ENCODE data around the gene WDR90.

The WDR90 gene

GRCh38 chr16:648781-649589 is at the start of gene WDR90:
WDR90 (plus strand) TSS chr16:649365; CDS start chr16:649417, 52 bp downstream.
- DNase-seq (ENCODE audit: insufficient read length, low spot score) = peak; percentile 100
- no peak for FAIRE-seq
- TF ChIP-seq, protein P1, sequence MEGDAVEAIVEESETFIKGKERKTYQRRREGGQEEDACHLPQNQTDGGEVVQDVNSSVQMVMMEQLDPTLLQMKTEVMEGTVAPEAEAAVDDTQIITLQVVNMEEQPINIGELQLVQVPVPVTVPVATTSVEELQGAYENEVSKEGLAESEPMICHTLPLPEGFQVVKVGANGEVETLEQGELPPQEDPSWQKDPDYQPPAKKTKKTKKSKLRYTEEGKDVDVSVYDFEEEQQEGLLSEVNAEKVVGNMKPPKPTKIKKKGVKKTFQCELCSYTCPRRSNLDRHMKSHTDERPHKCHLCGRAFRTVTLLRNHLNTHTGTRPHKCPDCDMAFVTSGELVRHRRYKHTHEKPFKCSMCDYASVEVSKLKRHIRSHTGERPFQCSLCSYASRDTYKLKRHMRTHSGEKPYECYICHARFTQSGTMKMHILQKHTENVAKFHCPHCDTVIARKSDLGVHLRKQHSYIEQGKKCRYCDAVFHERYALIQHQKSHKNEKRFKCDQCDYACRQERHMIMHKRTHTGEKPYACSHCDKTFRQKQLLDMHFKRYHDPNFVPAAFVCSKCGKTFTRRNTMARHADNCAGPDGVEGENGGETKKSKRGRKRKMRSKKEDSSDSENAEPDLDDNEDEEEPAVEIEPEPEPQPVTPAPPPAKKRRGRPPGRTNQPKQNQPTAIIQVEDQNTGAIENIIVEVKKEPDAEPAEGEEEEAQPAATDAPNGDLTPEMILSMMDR (IDR thresholded peaks at IDR 0.05; ENCODE audit: insufficient read depth, missing control alignments) = no peak

DNA sequence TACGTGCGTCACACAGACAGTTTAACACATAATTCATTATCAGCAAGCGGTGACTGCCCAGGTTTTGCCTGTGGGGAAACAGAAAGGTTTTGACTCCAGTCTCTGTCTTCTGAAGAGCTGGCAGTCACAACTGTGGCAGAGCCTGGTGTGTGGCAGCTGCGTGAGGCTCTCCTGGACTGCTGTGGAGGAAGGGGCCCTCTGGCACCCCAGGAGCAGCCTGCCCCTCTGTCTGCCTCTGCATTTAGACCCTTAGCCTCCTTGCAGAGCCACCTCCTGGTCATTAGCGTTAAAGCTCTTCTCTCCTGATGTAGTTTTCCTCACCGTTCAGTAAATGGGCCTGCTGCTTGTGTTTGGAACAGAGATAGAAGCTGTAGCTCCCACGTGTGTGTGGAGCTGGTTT is 48.4 kb upstream of the WDR90 start:
- TF ChIP-seq, protein P1 (IDR thresholded peaks at IDR 0.05; ENCODE audit: insufficient read depth, missing control alignments) = peak; percentile 54
- FAIRE-seq (no peak), DNase-seq (ENCODE audit: insufficient read length, low spot score) (no peak)

- DNase-seq (ENCODE audit: insufficient read length, low spot score) = no peak
- TF ChIP-seq, protein P1 (IDR thresholded peaks at IDR 0.05; ENCODE audit: insufficient read depth, missing control alignments) = no peak
- no peak for FAIRE-seq
Measured at GRCh38 chr16:603933-604332, 45.2 kb upstream of the WDR90 start.

GRCh38 chr16:606656-607307 is 42.4 kb upstream of the WDR90 start:
- FAIRE-seq = peak; percentile 60
- TF ChIP-seq, protein P1 (IDR thresholded peaks at IDR 0.05; ENCODE audit: insufficient read depth, missing control alignments) = no peak
- peak; percentile 94 for DNase-seq (ENCODE audit: insufficient read length, low spot score)

GRCh38 chr16:608019-608418 is 41.1 kb upstream of the WDR90 start:
- no peak for FAIRE-seq
- no peak for DNase-seq (ENCODE audit: insufficient read length, low spot score)
- TF ChIP-seq, protein P1 (IDR thresholded peaks at IDR 0.05; ENCODE audit: insufficient read depth, missing control alignments) = no peak

- DNase-seq (ENCODE audit: insufficient read length, low spot score) (no peak), FAIRE-seq (no peak)
Measured at GRCh38 chr16:609316-609715, 39.8 kb upstream of the WDR90 start.

More at GRCh38 chr16:609316-609715, 39.8 kb upstream of the WDR90 start:
- TF ChIP-seq, protein P1 (IDR thresholded peaks at IDR 0.05; ENCODE audit: insufficient read depth, missing control alignments) = no peak

Data from D721Med (cell line).